SW 1271 (cell line): ENCODE data around the gene PIGU.
"Not testable (repeated sequence)": the region's sequence is repeated elsewhere in the genome, so short reads cannot be mapped to it uniquely, and the experiment has no call there.

Experiments used
- DNase-seq, 2 experiments: peaks; one replicate each; lab custom pipeline; 2025; lab: John Stamatoyannopoulos, UW

PIGU gene

GRCh38 chr20:34621383-34622367 is 55.2 kb downstream of the PIGU start:
- no peak for DNase-seq

- no peak for DNase-seq
Observed at GRCh38 chr20:34621036-34621343, 55.9 kb downstream of the PIGU start.

- no peak for DNase-seq
Observed at GRCh38 chr20:34618676-34619075, 58.2 kb downstream of the PIGU start.

GRCh38 chr20:34616913-34617312 is 60.0 kb downstream of the PIGU start:
- not testable (repeated sequence) for DNase-seq

- DNase-seq, result no peak
Observed at GRCh38 chr20:34615477-34615876, 61.4 kb downstream of the PIGU start.

DNA sequence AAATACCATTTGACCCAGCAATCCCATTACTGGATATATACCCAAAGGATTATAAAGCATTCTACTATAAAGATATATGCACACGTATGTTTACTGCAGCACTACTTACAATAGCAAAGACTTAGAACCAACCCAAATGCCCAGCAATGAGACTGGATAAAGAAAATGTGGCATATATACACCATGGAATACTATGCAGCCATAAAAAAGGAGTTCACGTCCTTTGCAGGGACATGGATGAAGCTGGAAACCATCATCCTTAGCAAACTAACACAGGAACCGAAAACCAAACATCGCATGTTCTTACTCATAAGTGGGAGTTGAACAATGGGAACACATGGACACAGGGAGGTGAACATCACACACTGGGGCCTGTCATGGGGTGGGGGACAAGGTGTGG is 64.9 kb downstream of the PIGU start:
- not testable (repeated sequence) for DNase-seq

DNA sequence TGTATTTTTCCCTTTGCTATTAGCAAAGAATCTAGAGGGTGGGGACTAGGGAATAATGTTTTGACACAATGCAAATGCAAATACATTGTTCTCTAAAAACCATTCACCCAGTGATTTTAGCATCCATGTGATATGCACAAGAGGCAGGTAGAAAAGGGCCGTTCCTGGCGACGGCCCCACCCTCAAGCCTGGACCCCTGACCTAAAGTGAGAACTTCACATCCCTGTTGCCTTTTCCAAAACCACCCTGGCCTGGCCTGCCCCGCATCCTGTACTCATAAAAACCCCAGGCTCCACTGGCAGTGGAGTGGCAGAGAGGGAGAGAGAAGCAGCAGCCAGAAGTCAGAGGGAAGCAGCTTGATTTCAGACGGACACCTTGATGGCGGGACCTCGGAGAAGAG is 69.8 kb downstream of the PIGU start:
- no peak for DNase-seq

DNA sequence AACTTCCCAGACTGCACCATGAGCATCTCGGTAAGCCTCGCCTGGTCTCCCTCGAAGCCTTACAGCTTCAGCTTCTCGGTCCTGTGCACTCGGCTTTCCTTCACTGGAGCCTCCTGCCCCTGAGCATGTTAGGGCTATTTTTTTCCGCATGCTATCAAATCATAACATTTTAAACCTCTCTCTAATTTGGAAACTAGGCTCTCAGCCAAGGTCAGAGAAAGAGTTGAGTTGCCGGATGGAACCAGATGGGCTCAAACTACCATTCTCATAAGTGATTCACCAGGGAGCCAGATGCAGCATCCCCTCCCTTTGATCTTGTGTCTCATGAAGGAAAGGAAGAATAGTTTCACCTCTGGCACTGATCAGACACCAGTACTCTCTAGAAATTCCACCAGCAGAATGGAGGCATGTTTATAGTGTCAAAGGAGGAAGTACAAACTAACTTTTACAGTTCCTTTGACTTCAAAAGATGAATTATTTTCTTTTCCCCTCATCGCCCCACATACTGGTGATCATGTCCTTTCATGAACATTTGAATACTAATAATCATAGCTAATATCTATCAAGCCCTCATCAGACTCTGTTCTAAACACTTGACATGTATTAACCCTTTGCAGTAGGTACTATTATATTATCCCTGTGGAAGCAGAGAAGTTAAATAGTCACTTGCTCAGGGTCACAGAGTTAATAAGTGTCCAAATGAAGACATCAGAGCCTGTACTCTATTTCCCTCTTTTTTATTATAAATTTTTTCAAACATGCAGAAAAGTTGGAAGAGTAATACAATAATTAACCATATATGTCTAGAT is 71.7 kb downstream of the PIGU start:
- no peak for DNase-seq

- no peak for DNase-seq
Observed at GRCh38 chr20:34600892-34601653, 75.8 kb downstream of the PIGU start.

- DNase-seq, result no peak
Observed at GRCh38 chr20:34595377-34596184, 81.3 kb downstream of the PIGU start.

- DNase-seq, result no peak
Observed at GRCh38 chr20:34586488-34587163, 90.3 kb downstream of the PIGU start.

- no peak for DNase-seq
Observed at GRCh38 chr20:34585019-34585418, 91.9 kb downstream of the PIGU start.

GRCh38 chr20:34583544-34583943 is 93.3 kb downstream of the PIGU start:
- DNase-seq, result no peak

DNA sequence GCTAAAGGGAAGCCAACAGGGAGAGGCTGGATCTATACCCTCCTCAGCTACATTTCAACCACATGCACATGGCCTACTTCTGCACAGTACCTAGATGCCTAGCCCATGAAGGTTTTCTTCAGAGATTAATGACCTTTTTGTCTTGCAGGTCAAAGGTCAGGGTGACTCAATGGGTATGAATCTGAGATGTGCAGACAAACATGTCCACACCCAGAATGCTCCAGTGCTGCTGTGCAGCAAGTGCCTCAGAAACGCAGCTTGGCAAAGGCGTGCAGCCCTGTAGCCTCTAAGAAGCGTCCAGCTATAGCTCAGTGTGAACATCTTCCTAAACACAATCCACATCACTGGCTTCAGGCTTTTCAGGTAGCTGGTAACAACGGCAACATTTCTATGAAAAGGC is 94.0 kb downstream of the PIGU start:
- DNase-seq, result no peak

DNA sequence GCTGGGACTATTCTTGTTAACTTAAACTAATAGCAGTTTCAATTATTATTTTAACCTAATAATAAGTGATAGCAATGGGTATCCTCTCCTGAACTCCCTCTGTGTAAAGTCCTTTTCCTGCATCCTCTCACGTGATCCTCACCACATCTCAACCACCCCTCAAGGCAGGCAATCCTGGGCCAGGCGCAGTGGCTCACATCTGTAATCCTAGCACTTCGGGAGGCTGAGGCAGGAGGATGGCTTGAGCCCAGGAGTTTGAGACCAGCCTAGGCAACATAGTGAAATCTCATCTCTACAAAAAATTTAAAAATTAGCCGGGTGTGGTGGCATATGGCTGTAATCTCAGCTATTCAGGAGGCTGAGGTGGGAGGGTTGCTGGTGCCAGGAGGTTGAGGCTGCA is 94.7 kb downstream of the PIGU start:
- no peak for DNase-seq

DNA sequence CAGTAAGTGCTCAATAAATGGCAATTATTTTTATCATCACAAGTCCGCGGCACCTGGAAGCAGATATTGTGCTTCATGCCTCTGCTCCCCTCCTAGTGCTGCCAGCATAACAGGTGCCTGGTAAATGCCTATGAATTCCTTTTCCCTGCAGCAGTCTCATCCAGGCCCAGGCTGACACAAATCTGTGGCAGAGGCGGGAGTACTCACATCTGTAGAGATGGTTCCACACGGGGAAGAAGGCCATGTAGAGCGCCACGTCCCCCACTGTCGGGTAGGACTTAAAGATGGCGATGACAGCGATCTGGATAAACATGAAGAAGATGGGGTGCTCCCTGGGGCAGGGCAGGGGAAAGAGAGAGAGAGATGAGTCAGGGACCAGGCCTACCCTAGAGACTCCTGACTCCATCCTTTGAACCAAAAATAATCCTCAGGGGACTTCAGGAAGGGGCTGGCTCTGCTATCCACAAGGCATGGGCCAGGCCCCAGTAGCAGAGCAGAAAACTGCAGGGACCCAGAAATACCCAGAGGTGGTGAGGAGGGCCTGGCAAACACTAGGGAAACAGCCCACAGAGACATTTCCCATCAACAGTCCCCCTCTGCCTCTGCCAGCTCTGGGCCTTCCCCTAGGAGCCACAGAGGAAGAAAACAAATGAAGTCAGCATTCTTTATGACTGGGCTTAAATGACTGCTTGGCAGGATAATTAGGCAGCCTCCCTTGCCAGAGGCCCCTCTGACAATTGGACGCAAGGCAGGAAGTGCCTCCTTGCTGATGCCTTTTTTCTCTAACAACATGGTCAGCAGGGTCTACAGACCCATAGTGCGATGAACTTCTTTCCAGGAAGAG is 95.3 kb downstream of the PIGU start:
- no peak for DNase-seq

GRCh38 chr20:34579979-34580940 is 96.6 kb downstream of the PIGU start:
- no peak for DNase-seq

DNA sequence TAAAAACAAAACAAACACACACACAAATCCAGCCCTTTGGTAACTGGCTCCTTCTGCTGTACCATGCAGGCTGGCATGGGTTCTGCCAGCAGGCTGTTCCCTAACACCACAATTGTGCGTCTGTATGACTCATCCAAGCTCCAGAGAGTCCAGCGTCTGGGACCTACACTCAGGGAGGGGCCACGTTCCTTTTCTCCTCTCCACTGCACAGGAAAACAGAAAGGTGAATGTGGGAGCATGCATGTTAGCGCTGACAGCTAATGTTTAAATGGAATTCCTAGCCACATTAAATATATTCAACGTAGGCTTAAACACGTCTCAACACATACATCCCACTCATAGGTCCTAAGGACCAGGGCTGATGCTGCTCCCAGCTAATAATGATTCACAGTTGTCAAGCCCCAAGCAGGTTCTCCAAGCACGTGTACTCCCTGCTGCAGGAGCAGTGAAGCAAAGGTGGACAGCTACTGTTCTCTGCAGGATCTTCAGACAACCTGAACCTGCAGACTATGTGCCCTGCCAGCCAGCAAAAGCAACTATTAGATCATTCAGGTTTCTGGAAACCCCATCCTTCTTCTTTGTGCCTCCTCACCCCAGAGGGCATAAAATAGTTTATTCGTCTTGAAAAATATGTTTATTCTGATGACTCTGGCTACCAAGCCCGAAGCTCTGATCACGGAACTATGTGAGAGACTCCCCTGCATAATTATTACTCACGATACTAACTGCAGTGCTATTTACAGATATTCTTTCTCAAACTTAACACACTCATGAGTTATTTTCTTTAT is 97.5 kb downstream of the PIGU start:
- DNase-seq, result no peak
